Measurements from ENCODE around the gene ZNF319. TPM values are rescaled to one million over a fixed set of nuclear protein-coding genes. Genes with fewer than 3 reads are reported as not detected.

Gene ZNF319
- total and polyA plus RNA-seq, 2 donors from 2014 or later: 2.9 to 10.9 TPM

DNA sequence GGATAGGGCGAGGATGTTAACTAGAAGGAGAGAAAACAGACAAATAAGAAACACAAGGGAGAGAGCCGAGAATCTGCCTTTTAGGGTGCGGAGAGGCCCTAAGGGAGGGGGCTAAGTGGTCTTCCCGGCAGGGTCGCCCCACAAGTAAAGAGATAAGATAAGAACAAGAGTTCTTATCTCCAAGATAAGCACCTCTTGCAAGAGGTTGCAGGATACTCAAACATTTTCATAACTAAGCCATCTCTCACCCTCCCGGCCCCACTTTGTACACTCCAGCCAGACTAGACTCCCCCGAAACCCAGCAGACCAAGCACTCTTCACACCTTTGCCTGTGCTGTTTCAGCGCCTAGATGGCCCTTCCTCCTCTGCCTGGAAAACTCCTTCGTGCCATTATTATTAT lies 14.3 kb downstream of the ZNF319 start:
- no peak for FAIRE-seq
- Histone ChIP-seq H3K4me1 (ENCODE audit: control insufficient read depth in 2 of 3, insufficient read depth in 2 of 3, low read depth in 1 of 3, low read length in 3 of 3) (peaks cover 0 to 10% (median 0%) of the 10 kb centered on the region in 3 donors), H3K27me3 (ENCODE audit: control insufficient read depth, insufficient read depth, low read length) (peaks cover 4% of the 10 kb centered on the region), H3K27ac (ENCODE audit: low read depth in 2 of 2, low read length in 2 of 2) (no peak overlapping the region), H3K9ac (ENCODE audit: low read length in 3 of 3) (no peak overlapping the region), H3K36me3 (ENCODE audit: control insufficient read depth in 2 of 3, insufficient read depth in 3 of 3, low read length in 3 of 3) (no peaks in the 10 kb centered on the region), H3K9me3 (ENCODE audit: control insufficient read depth in 2 of 3, insufficient read depth in 1 of 3, low read length in 3 of 3) (no peaks in the 10 kb centered on the region), H3K4me3 (ENCODE audit: low read length in 3 of 3) (no peak overlapping the region)
- intact Hi-C loops (cut with DNase I): no loop called here
- peak in 1 of 5 donors; percentile 40 for DNase-seq
- TF ChIP-seq CTCF (IDR thresholded peaks at IDR 0.05; ENCODE audit: borderline replicate concordance, extremely low read depth, insufficient read depth): no peak

DNA sequence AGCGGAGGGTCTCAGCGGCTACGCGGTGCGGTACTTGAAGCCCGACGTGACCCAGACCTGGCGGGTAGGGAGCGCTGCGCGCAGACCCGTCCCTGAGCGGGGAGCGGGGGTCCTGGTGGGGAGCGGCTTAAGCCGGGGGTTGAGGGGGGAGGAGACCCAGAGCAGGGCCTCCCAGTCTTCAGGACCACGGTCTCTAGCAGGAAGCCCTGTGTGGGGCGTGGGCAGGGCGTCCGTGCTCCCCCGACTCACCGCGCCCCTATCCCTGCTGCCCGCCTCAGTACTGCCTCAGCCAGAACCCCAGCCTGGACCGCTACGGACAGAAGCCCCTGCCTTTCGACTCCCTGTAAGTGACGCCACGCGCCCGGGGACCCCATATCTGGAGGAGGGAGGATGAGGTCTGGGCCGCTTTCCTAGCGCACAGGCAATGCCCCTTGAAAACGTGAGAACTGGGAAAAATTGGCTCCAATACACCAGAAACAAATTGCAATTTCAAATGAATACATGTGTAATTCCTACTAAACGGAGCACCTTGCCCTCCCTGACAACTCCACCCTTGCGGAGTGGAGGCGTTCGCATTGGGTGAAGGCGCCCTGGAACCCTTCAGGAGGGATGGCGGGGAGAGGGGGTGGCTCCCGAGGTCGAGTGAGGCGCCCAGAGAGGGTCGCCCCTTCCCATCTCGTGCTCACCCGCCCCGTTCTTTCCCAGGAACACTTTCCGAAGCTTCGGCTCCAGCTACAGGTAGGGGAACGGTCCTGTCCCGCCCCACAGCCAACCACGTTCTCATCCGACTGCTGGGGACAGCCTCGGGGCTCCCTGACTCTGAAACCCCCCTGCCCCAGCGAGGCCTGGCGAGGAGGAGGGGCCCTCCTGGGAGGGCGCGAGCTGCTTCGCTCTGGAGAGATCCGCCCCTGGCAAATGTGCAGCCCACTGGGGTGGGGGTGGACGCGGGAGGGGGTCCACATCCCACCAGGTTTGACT lies 15.0 kb downstream of the ZNF319 start:
- peak in 4 of 5 donors; percentile 14 to 79 (median 41) for DNase-seq

GRCh38 chr16:57984443-57985203 lies 15.8 kb downstream of the ZNF319 start:
- no peaks in the 10 kb centered on the region for H3K36me3 ChIP-seq (ENCODE audit: control insufficient read depth in 2 of 3, insufficient read depth in 3 of 3, low read length in 3 of 3)
- H3K4me3 ChIP-seq (ENCODE audit: low read length in 3 of 3): peak overlapping the region; percentile 29 to 53 (median 39)
- intact Hi-C loops (cut with DNase I): no loop called here
- peaks cover 0 to 10% (median 0%) of the 10 kb centered on the region in 3 donors for H3K4me1 ChIP-seq (ENCODE audit: control insufficient read depth in 2 of 3, insufficient read depth in 2 of 3, low read depth in 1 of 3, low read length in 3 of 3)
- DNase-seq (peak; percentile 94 to 97 (median 95)), FAIRE-seq (no peak)
- no peak overlapping the region for H3K27ac ChIP-seq (ENCODE audit: low read depth in 2 of 2, low read length in 2 of 2)
- peaks cover 4% of the 10 kb centered on the region for H3K27me3 ChIP-seq (ENCODE audit: control insufficient read depth, insufficient read depth, low read length)
- TF ChIP-seq CTCF (IDR thresholded peaks at IDR 0.05; ENCODE audit: borderline replicate concordance, extremely low read depth, insufficient read depth): no peak
- no peak overlapping the region for H3K9ac ChIP-seq (ENCODE audit: low read length in 3 of 3)
- no peaks in the 10 kb centered on the region for H3K9me3 ChIP-seq (ENCODE audit: control insufficient read depth in 2 of 3, insufficient read depth in 1 of 3, low read length in 3 of 3)

More for the DNA sequence above, 15.0 kb downstream of the ZNF319 start:
- intact Hi-C loops (cut with DNase I): no loop called here
- no peak for TF ChIP-seq CTCF (IDR thresholded peaks at IDR 0.05; ENCODE audit: borderline replicate concordance, extremely low read depth, insufficient read depth)
- peak overlapping the region in 2 of 3 donors; percentile 29 to 53 for H3K4me3 ChIP-seq (ENCODE audit: low read length in 3 of 3)
- peaks cover 0 to 10% (median 0%) of the 10 kb centered on the region in 3 donors for H3K4me1 ChIP-seq (ENCODE audit: control insufficient read depth in 2 of 3, insufficient read depth in 2 of 3, low read depth in 1 of 3, low read length in 3 of 3)
- H3K9ac ChIP-seq (ENCODE audit: low read length in 3 of 3): peak overlapping the region in 1 of 3 donors; percentile 19
- H3K27me3 ChIP-seq (ENCODE audit: control insufficient read depth, insufficient read depth, low read length): peaks cover 4% of the 10 kb centered on the region
- H3K27ac ChIP-seq (ENCODE audit: low read depth in 2 of 2, low read length in 2 of 2): no peak overlapping the region
- no peaks in the 10 kb centered on the region for H3K36me3 ChIP-seq (ENCODE audit: control insufficient read depth in 2 of 3, insufficient read depth in 3 of 3, low read length in 3 of 3)
- FAIRE-seq: no peak
- H3K9me3 ChIP-seq (ENCODE audit: control insufficient read depth in 2 of 3, insufficient read depth in 1 of 3, low read length in 3 of 3): no peaks in the 10 kb centered on the region
